ENCODE results near the gene TRA2B.

DNA sequence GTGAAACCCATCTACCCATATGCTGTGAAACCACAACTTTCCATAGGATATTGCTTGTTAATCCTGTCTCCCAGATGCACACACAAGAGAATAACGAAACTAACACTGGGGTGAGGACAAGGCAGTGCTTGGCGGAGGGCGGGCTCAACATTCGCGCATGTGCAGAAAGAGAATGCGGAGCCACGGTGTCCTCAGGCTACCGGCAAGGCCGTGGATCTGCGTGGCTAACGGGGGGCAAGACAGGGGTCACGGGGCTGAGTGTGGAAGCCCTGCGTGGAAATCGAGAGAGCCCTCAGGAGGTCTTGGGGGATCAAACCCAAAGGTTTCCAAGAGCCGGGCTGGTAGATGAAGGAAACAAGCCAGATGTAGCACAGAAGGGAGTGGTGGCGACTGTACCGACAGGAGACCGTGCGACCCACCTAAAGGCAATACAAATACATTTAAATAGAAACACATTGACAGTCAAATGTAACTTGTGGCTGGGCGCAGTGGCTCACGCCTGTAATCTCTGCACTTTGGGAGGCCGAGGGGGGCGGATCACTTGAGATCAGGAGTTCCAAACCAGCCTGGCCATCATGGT lies 48.5 kb upstream of the TRA2B start:
- TF ChIP-seq, protein P1, sequence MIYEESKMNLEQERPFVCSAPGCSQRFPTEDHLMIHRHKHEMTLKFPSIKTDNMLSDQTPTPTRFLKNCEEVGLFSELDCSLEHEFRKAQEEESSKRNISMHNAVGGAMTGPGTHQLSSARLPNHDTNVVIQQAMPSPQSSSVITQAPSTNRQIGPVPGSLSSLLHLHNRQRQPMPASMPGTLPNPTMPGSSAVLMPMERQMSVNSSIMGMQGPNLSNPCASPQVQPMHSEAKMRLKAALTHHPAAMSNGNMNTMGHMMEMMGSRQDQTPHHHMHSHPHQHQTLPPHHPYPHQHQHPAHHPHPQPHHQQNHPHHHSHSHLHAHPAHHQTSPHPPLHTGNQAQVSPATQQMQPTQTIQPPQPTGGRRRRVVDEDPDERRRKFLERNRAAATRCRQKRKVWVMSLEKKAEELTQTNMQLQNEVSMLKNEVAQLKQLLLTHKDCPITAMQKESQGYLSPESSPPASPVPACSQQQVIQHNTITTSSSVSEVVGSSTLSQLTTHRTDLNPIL (CRISPR knock-in tag; IDR thresholded peaks at IDR 0.05; ENCODE audit: low read depth) = no peak
- TF ChIP-seq, protein P2, sequence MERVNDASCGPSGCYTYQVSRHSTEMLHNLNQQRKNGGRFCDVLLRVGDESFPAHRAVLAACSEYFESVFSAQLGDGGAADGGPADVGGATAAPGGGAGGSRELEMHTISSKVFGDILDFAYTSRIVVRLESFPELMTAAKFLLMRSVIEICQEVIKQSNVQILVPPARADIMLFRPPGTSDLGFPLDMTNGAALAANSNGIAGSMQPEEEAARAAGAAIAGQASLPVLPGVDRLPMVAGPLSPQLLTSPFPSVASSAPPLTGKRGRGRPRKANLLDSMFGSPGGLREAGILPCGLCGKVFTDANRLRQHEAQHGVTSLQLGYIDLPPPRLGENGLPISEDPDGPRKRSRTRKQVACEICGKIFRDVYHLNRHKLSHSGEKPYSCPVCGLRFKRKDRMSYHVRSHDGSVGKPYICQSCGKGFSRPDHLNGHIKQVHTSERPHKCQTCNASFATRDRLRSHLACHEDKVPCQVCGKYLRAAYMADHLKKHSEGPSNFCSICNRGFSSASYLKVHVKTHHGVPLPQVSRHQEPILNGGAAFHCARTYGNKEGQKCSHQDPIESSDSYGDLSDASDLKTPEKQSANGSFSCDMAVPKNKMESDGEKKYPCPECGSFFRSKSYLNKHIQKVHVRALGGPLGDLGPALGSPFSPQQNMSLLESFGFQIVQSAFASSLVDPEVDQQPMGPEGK (CRISPR knock-in tag; IDR thresholded peaks at IDR 0.05; ENCODE audit: borderline replicate concordance) = no peak
- TF ChIP-seq, protein P3, sequence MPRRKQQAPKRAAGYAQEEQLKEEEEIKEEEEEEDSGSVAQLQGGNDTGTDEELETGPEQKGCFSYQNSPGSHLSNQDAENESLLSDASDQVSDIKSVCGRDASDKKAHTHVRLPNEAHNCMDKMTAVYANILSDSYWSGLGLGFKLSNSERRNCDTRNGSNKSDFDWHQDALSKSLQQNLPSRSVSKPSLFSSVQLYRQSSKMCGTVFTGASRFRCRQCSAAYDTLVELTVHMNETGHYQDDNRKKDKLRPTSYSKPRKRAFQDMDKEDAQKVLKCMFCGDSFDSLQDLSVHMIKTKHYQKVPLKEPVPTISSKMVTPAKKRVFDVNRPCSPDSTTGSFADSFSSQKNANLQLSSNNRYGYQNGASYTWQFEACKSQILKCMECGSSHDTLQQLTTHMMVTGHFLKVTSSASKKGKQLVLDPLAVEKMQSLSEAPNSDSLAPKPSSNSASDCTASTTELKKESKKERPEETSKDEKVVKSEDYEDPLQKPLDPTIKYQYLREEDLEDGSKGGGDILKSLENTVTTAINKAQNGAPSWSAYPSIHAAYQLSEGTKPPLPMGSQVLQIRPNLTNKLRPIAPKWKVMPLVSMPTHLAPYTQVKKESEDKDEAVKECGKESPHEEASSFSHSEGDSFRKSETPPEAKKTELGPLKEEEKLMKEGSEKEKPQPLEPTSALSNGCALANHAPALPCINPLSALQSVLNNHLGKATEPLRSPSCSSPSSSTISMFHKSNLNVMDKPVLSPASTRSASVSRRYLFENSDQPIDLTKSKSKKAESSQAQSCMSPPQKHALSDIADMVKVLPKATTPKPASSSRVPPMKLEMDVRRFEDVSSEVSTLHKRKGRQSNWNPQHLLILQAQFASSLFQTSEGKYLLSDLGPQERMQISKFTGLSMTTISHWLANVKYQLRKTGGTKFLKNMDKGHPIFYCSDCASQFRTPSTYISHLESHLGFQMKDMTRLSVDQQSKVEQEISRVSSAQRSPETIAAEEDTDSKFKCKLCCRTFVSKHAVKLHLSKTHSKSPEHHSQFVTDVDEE (CRISPR knock-in tag; IDR thresholded peaks at IDR 0.05) = no peak
- no peak for TF ChIP-seq ZFP3 (CRISPR knock-in tag; IDR thresholded peaks at IDR 0.05)
- TF ChIP-seq ARNTL (CRISPR knock-in tag; IDR thresholded peaks at IDR 0.05; ENCODE audit: borderline replicate concordance, low read depth) = no peak
- TF ChIP-seq ZC3H10 (CRISPR knock-in tag; IDR thresholded peaks at IDR 0.05) = no peak
- TF ChIP-seq, protein P4, sequence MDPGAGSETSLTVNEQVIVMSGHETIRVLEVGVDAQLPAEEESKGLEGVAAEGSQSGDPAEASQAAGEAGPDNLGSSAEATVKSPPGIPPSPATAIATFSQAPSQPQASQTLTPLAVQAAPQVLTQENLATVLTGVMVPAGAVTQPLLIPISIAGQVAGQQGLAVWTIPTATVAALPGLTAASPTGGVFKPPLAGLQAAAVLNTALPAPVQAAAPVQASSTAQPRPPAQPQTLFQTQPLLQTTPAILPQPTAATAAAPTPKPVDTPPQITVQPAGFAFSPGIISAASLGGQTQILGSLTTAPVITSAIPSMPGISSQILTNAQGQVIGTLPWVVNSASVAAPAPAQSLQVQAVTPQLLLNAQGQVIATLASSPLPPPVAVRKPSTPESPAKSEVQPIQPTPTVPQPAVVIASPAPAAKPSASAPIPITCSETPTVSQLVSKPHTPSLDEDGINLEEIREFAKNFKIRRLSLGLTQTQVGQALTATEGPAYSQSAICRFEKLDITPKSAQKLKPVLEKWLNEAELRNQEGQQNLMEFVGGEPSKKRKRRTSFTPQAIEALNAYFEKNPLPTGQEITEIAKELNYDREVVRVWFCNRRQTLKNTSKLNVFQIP (CRISPR knock-in tag; IDR thresholded peaks at IDR 0.05; ENCODE audit: borderline replicate concordance, low read depth) = no peak
- no peak for TF ChIP-seq ZNF565 (CRISPR knock-in tag; conservative IDR thresholded peaks at IDR 0.05; ENCODE audit: low read depth)
- no peak for TF ChIP-seq OSR1 (CRISPR knock-in tag; IDR thresholded peaks at IDR 0.05)
